DMS 273 (cell line): ENCODE measurements around the gene PLPPR4.
"Not testable (repeated sequence)": the region's sequence is repeated elsewhere in the genome, so short reads cannot be mapped to it uniquely, and the experiment has no call there.

Experiments
- DNase-seq: peaks from one replicate; lab custom pipeline; 2025; ENCODE audit not compliant: unreplicated experiment; lab: John Stamatoyannopoulos, UW

PLPPR4 gene, protein sequence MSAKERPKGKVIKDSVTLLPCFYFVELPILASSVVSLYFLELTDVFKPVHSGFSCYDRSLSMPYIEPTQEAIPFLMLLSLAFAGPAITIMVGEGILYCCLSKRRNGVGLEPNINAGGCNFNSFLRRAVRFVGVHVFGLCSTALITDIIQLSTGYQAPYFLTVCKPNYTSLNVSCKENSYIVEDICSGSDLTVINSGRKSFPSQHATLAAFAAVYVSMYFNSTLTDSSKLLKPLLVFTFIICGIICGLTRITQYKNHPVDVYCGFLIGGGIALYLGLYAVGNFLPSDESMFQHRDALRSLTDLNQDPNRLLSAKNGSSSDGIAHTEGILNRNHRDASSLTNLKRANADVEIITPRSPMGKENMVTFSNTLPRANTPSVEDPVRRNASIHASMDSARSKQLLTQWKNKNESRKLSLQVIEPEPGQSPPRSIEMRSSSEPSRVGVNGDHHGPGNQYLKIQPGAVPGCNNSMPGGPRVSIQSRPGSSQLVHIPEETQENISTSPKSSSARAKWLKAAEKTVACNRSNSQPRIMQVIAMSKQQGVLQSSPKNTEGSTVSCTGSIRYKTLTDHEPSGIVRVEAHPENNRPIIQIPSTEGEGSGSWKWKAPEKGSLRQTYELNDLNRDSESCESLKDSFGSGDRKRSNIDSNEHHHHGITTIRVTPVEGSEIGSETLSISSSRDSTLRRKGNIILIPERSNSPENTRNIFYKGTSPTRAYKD

DNA sequence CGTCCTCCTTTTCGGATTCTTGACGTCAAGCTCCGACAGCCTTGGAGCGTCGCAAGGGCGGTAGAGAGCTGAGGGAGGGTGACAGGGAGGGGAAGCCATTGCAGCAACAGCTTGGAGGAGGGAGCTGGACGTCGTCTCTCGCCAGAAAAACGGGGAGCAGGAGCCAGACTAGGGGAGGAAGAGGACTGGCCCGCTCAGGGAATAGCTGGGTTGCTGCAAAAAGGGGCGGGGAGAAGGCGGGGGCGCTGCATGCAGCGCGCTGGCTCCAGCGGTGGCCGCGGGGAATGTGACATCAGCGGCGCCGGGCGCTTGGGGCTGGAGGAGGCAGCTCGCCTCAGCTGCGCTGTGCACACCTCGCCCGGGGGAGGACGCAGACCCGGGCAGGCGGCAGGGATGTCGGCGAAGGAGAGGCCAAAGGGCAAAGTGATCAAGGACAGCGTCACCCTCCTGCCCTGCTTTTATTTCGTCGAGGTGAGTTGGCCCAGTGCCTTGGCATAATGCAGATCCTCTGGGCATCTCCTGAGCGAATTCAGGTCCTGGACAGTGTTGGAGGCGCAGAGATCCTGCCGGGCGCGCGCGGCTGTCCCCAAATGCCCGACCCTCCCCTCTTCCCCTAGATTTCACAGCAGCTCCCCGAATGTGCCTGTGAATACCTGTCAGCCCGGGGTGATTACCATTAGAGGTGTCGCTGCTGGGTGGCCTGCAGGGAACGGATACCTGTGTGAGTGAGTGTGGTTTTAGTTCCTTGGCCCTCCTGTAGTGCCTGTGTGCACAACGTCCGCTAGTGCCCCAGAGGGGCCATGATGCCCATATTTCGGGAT lies at the start of gene PLPPR4:
TSS of gene PLPPR4 (plus strand) at position 292 of the 821 bp plus-strand sequence. CDS start at position 394, 102 bp downstream.
- DNase-seq = peak; percentile 72

DNA sequence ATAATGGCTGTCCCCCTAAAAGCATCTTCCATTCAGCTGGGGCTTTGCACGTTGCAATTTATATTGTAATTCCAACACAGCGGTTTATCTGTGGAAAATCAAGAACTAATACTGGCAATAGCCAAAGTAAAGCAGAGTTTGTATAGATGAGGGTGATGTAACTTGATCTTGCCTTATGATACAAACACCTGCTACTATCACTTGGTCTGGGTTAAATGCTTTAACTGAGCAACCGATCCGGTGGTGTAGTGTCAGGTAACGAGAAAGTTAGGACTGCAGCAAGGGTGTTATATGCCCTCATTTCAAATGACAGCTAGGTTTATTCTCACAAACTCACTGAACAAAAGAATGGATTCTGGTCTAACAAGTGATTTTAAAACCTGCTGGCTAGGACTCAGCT lies 47.3 kb upstream of the PLPPR4 start:
- peak; percentile 10 for DNase-seq

DNA sequence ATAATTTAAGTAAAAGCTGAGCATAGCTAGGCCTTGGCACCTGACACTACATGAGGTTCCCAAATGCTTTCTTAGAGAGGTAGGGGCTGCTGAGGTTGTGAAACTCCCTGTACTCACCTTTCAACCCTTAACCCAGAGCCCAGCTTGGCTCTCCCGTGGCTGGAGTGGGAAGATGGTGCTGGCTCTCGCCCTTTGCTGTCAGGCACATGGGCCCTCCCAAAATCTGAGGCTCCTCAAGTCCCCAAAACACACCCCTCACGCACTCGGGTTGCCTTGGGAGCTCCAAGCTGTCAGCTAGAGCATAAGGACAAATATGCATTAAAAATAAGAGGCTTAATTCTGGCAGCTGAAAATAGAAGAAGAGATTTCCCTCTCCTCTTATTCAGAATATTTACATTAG lies 46.7 kb upstream of the PLPPR4 start:
- peak; percentile 16 for DNase-seq

DNA sequence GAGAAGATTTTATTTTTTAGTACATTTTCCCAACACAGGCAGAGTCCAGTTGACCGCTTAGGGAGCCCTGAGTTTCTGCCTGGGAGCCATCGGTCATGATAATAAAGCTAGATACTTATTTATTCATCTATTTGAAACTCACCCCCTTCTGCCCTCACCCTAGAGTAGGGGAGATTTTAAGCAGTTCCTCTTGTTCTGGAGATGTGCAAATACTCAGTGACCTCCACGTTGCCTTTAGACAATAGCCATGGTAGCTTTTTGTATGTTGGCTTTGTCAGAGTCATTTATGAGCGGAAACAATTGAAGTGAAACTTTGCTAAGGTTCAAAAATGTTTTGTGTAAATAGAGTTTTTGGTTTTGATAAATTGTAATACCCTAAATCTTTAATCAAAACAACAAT lies 45.7 kb upstream of the PLPPR4 start:
- no peak for DNase-seq

DNA sequence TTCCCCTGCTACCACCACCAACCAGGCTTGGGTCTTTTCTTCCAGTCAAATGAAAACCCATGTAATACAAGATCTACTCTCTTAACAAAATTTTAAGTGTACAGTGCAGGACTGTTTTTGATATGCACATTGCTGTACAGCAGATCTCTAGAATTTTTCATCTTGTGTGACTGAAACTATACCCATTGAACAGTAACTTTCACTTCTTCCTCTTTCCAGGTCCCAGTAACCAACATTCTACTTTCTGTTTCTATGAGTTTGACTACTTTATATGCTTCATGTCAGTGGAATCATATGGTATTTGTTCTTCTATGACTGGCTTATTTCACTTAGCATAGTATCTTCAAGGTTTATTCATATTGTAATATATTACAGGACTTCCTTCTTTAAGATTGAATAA lies 45.3 kb upstream of the PLPPR4 start:
- DNase-seq = no peak

DNA sequence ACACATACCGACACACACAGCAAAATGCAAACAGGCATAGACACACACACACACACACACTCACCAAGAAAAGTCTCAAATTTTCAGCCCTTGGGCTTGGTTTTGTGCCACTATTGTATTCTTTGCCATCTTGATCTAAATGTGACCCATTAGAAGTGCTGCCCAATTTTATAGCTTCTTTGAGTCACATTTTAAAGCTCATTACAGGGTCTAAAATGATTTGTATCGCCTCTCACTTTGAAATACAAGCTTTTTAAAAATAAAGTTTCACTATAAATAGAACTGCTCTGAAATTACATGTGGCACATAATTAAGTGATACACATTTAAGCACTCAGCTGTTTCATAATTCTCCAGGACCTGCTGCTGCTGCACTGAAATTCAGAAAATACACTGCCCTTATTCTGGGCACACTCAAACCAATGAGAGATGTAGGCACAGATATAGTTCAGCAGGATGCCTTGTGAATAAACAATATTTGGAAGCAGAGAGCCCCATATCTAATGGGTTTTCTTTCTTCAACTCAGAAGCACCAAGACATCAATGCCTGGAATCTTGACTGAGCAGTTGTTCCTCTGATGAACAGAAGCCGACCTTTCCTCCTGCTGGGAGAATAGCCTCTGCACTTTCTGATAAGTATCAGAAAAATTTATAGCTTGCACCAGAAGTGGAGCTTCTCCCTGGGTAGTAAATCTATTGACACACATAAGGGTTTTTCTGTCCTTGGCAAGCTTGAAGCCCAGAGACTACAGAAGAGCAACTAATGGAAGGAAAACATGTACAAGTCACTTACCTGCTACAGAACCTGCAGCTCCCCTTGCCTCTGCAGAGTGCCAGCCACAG lies 37.0 kb upstream of the PLPPR4 start:
- DNase-seq = peak; percentile 8

DNA sequence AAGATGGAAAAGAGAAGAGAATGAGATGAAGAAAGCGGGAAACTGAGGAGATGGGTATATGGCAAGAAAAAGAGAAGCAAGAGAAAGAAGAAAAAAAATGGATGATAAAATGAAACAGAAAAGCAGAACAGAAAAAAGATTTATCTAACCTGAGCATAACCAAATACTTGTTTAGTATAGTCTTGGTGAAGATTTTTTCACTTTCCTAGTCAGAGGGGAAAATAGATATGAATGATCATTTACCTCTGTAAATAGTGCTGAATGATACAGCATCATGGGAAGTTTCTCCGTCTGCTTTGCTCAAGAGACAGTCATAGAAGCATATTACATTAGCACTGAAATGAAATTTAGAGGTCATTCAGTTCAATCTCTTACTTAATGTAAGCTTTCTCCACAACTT lies 36.1 kb upstream of the PLPPR4 start:
- DNase-seq = no peak

DNA sequence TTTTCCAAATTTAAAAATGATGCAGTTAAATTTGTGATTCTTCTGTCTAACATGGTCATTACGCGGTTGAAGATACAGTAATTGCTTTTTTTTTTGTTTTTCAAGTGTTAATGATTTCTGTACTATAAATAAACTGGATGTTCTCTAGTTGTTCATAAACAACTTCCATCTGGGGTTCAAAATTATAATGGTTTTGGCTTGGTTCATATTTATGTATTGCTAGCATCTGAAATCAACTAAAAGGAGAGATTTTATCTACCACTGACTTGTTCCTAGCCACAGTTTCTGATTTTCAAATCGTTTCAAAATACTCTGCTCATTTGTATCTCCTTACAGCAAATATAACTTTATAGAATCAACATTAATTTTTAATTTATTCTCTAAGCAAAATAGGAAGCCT lies 35.2 kb upstream of the PLPPR4 start:
- no peak for DNase-seq

DNA sequence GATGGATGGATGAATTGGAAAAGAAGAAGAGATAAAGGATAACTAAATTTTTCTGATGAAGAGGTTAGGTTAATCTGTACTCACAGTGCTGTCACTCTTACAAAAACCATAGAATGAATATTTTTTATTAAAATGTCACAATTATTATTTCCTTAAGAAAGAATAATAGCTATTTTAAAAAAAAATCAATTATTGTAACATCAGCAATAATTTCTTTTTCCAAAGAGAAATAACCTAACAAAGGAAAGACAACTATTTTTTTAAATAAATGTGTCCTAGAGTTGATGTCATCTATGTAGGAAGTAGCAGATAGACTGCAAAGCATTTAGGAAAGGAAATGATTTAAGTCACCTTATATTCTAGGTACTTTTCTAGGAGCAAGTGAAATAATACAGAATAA lies 33.6 kb upstream of the PLPPR4 start:
- DNase-seq = no peak

DNA sequence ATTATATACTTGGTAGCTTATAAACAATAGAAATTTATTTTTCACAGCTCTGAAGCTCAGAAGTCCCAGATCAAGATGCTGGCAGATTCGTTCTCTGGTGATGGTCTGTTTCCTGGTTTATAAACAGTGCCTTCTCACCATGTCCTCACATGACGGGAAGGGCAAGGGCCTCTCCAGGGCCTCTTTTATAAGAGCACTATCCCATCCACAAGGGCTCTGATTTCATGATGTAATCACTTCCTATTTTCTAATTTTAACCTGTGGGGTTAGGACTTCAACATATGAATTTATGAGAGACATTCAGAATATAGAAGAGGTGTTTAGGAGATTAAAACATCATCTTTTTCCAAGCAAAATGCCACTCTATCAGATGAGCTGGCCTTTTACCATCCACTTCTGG lies 32.1 kb upstream of the PLPPR4 start:
- no peak for DNase-seq

DNA sequence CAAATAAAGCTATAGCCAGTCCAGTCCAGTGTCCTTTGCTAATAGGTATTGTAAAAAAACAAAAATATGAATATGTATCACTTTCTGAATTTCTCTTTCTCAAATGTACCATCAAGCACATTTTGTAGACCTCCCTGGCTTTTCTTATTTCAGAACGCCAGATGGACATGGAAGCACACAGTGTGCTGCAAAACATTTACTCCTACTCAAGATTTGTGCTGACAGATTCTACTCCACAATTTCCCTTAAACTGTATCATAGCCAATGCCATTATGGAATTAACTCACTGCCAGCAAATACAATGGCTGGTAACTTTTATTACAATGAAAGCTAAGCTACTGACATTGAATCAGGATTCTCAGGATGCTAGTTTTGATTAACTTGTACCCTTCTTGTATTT lies 30.8 kb upstream of the PLPPR4 start:
- no peak for DNase-seq

DNA sequence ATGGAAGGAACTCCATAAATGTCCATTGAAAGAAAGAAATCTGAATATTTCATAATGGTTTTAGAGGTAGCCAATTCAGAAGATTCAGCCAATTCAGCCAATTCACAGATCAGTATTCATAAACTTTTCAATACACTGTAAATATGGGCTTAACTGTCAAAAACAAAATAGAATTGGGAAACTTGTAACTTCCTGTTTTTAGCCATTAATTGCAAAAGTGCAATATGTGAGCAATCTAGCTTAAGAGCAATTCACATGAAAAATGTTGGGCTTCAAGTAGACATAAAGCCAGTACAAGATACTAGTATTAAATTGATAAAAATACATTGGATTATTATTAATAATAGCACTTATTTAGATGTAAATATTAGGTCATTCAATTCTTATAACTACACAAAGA lies 27.5 kb upstream of the PLPPR4 start:
- no peak for DNase-seq

DNA sequence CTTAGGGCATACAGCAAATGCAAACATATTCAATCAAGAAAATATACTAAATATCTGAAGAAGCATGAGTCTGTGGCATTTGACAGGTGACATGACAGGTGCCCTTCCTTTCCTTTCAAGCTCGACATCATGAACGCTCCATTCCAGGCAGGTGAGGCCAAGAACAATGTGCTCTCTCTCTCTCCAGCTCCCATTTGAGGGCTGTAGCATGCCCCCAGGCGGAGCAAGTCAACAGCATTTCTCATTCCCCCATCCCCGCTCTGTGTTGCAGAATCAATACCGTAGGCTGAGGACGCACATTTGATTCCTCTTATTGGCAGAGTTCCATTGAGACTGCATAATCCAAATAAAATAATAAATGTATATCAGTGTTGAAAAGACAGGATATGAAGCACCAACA lies 24.6 kb upstream of the PLPPR4 start:
- DNase-seq = no peak

DNA sequence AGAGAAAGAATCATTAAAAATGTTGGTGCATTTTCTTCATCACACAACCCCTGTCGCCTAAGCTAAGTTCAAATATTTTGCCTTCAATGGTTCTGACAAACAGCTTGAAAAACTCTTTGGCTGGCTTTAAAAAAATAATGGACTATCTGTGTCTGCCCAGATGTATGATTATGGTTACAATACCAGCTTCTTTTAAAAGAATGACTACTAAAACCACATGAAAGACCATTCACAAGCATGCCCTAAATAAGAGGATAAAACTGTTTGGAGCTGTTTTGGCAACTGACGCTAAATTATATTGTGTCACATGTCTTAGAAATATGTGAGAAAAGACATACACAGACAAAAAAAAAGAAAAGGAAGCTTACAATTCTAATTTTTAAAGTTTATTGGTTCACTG lies 23.7 kb upstream of the PLPPR4 start:
- no peak for DNase-seq

DNA sequence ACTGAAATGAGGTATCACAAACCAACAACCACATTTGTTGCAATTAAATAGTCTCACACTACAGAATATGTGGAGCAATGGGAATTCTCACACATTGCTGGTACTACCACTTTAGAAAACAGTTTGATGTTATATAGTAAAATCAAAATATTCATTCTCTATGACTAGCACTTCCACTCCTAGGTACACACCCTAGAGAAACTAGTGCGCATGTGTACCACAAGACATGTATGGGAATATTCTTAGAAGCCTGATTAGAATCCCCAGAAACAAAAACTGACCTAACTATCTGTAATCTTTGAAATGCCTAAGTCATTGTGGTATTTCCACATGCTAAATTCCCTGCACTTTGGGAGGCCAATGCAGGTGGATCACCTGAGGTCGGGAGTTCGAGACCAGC lies 18.1 kb upstream of the PLPPR4 start:
- DNase-seq = no peak

DNA sequence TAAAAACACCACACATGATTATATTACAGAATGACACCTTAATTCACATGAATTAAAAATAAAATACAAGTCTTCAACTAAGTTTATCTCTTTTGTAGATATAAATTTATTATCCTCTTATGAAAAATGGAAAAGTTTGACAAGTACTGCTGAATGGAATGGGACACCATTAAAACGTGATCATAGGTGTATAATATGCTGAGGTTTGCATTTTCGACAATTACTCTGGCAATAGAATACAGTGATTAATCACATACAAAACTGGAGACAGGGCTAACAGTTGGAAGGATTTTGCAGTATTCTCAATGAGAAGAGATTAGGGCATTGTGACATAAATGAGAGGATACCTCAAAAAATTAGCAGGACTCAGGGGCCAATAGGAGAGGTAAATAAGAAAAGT lies 17.1 kb upstream of the PLPPR4 start:
- no peak for DNase-seq

DNA sequence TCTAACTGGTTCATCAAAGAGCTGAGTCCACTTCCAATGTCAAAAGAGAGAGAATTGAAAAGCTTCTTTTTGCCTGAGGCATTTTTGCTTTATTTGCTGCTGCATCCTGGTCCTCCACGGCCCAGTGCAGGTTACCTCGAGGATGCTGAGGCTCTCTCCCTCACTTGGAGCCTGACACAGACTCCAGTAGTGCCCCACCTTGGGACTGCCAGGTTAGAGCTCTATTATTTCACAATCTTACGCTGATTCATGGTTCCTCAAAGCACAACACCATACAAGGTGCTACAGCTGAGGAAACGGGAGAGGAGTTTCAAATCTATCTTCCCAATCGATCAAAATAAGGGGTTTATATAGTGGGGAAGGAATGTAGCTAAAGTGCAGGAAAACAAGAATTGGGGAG lies 13.6 kb upstream of the PLPPR4 start:
- no peak for DNase-seq

DNA sequence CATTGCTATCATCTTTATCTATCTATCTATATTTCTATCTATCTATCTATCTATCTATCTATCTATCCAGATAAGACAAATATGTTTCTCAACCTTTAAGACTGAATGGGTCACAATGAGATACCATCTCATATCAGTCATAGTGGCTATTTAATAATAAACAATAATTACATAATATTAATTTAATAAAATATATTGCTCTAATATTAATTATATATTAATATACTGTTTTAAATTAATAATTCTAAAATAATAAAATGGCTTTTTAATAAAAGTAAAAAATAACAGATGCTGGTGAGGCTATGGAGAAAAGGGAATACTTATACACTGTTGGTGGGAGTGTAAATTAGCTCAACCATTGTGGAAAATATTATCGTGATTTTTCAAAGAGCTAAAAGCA lies 13.0 kb upstream of the PLPPR4 start:
- no peak for DNase-seq

DNA sequence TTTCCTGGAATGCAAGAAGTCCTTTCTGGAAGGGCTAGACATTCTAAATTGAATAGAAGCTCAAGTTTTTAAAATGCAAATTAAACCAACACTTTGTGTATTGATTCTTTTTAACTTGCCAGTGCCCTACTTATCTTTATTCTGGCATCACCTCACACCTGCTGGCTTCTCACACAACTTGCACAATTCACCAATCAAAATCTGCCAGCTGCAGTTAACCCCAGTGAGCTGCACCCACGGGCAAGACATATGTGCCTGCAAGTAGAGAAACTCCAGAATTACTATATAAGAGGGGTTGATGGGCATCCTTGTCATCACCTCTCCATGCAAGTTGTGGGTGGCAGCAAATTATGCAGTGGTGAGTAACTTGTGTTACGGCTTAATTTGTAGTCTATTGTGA lies 11.7 kb upstream of the PLPPR4 start:
- DNase-seq = no peak

DNA sequence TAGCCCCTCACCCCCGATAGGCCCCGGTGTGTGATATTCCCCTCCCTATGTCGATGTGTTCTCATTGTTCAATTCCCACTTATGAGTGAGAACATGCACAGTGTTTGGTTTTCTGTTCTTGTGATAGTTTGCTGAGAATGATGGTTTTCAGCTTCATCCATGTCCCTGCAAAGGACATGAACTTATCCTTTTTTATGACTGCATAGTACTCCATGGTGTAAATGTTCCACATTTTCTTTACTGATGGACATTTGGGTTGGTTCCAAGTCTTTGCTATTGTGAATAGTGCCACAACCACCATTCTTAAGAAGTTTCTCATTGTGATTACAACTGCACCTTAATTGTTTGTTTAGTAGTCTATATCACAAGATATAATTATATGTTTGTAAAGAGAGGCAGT lies 3.9 kb upstream of the PLPPR4 start:
- DNase-seq = not testable (repeated sequence)

DNA sequence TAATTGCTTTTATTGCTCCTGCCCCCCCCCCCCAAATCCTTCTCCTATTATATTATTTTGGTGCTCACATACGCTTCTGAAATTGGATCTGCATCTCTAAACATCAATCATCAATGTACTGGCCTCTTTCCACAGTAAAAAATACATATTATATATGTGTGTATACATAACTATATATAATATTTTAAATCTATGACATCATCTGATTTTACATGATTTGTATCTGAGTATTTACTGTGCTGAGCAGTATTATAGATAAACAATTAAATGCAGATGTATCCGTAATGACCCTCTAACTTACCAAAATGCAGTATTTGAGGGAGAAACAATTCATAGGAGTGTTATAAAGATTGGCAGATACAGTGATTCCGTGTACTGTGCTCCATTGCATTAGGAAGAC lies 832 bp downstream of the PLPPR4 start:
- no peak for DNase-seq
